Peyer's patch (tissue), 4 donors: ENCODE data around the gene SULT1C3.

ENCODE experiments used
- CTCF ChIP-seq, 6 experiments: fragments of 450-650 bp in 4 of 6; fragments of 200-600 bp in 2 of 6; sonication (generic) in 1 of 6; IDR thresholded peaks; one replicate each; pipeline ENCODE4 v1.5.1; 2017 to 2019; ENCODE audit warnings: antibody characterized with exemption in 6 of 6, mild to moderate bottlenecking in 3 of 6, moderate library complexity in 1 of 6
- POLR2A ChIP-seq, 2 donors: fragments of 450-650 bp; IDR thresholded peaks; one replicate each; pipeline ENCODE4 v1.5.1; 2017; ENCODE audit warnings: antibody characterized with exemption in 2 of 2, mild to moderate bottlenecking in 2 of 2, moderate library complexity in 2 of 2

- no peak for TF ChIP-seq CTCF (IDR thresholded peaks at IDR 0.05)
- TF ChIP-seq POLR2A (IDR thresholded peaks at IDR 0.05), result no peak
Measured at GRCh38 chr2:108285616-108286015, 45.8 kb downstream of the SULT1C3 start.
